T-helper 2 cell treated with Interferon-gamma antibody and Interleukin-4, amounts not matched to agents 100 ng/mL and 5 ng/mL, for 36 hours (primary cell): ENCODE measurements around the gene GALNT10. TPM values are rescaled to one million over a fixed set of nuclear protein-coding genes. Genes with fewer than 3 reads are reported as not detected.
"Not testable (repeated sequence)": the region's sequence is repeated elsewhere in the genome, so short reads cannot be mapped to it uniquely, and the experiment has no call there.

Experiments used
- intact Hi-C: fragments of 100-400 bp; cut with micrococcal nuclease; formaldehyde crosslinking; loops from one replicate; pipeline ENCODE4 v1.15.1; 2023
- total RNA-seq: library from RNA; stranded (reverse); gene quantifications from 2 replicates; pipeline ENCODE4 v1.2.3, GENCODE V29; 2022

GALNT10 gene
- total RNA-seq, result 33.9 and 38.4 TPM in 2 replicates

GRCh38 chr5:154190595-154191304 is at the start of gene GALNT10:
Gene GALNT10, plus strand, starts transcription at chr5:154190733. Its CDS starts 134 bp downstream, at chr5:154190867.
- intact Hi-C loops, result loop anchor here (1.0 to 10.0 kb wide), 10 partner anchors 8 to 1663 kb away; partner anchors contain the start of genes CNOT8, FAM114A2, LARP1 and MFAP3

- intact Hi-C loops, result no loop called here
Observed at GRCh38 chr5:154141745-154142221, 48.8 kb upstream of the GALNT10 start.

- intact Hi-C loops, result no loop called here
Observed at GRCh38 chr5:154143211-154143641, 47.3 kb upstream of the GALNT10 start.

GRCh38 chr5:154145268-154145667 is 45.3 kb upstream of the GALNT10 start:
- intact Hi-C loops, result no loop called here

- intact Hi-C loops, result no loop called here
Observed at GRCh38 chr5:154146409-154146808, 44.1 kb upstream of the GALNT10 start.

GRCh38 chr5:154147666-154148065 is 42.9 kb upstream of the GALNT10 start:
- intact Hi-C loops, result no loop called here

- intact Hi-C loops, result not testable (repeated sequence)
Observed at GRCh38 chr5:154150471-154150870, 40.1 kb upstream of the GALNT10 start.

- intact Hi-C loops, result no loop called here
Observed at GRCh38 chr5:154157483-154158378, 32.8 kb upstream of the GALNT10 start.

GRCh38 chr5:154158379-154158737 is 32.2 kb upstream of the GALNT10 start:
- intact Hi-C loops, result no loop called here

- intact Hi-C loops, result no loop called here
Observed at GRCh38 chr5:154159343-154159742, 31.2 kb upstream of the GALNT10 start.

- intact Hi-C loops, result no loop called here
Observed at GRCh38 chr5:154162539-154163151, 27.9 kb upstream of the GALNT10 start.

- intact Hi-C loops, result no loop called here
Observed at GRCh38 chr5:154163327-154164248, 26.9 kb upstream of the GALNT10 start.

GRCh38 chr5:154164249-154164581 is 26.3 kb upstream of the GALNT10 start:
- intact Hi-C loops, result no loop called here

GRCh38 chr5:154165886-154166285 is 24.6 kb upstream of the GALNT10 start:
- intact Hi-C loops, result no loop called here

- intact Hi-C loops, result no loop called here
Observed at GRCh38 chr5:154166901-154167791, 23.4 kb upstream of the GALNT10 start.

GRCh38 chr5:154168395-154168794 is 22.1 kb upstream of the GALNT10 start:
- intact Hi-C loops, result no loop called here

GRCh38 chr5:154172785-154173184 is 17.7 kb upstream of the GALNT10 start:
- intact Hi-C loops, result no loop called here

GRCh38 chr5:154174091-154174490 is 16.4 kb upstream of the GALNT10 start:
- intact Hi-C loops, result no loop called here

GRCh38 chr5:154176181-154176580 is 14.4 kb upstream of the GALNT10 start:
- intact Hi-C loops, result no loop called here

GRCh38 chr5:154178661-154179060 is 11.9 kb upstream of the GALNT10 start:
- intact Hi-C loops, result no loop called here
